Neural progenitor cell (in vitro differentiated cells): ENCODE measurements around the gene ADAMTS6.

Experiments used
- EZH2 ChIP-seq: fragments of 200-600 bp; sonication (generic); IDR thresholded peaks from 2 replicates; pipeline ENCODE4 v1.6.1; 2017; ENCODE audit warnings: antibody characterized with exemption, mild to moderate bottlenecking, moderate library complexity
- TF ChIP-seq, protein P1 (sequence below): fragments of 200-600 bp; sonication (generic); IDR thresholded peaks from 2 replicates; pipeline ENCODE4 v1.5.1; 2017; ENCODE audit warnings: antibody characterized with exemption, mild to moderate bottlenecking

GRCh38 chr5:65198456-65199120, 283.1 kb downstream of the ADAMTS6 start:
- TF ChIP-seq, protein P1, sequence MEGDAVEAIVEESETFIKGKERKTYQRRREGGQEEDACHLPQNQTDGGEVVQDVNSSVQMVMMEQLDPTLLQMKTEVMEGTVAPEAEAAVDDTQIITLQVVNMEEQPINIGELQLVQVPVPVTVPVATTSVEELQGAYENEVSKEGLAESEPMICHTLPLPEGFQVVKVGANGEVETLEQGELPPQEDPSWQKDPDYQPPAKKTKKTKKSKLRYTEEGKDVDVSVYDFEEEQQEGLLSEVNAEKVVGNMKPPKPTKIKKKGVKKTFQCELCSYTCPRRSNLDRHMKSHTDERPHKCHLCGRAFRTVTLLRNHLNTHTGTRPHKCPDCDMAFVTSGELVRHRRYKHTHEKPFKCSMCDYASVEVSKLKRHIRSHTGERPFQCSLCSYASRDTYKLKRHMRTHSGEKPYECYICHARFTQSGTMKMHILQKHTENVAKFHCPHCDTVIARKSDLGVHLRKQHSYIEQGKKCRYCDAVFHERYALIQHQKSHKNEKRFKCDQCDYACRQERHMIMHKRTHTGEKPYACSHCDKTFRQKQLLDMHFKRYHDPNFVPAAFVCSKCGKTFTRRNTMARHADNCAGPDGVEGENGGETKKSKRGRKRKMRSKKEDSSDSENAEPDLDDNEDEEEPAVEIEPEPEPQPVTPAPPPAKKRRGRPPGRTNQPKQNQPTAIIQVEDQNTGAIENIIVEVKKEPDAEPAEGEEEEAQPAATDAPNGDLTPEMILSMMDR = no peak
- TF ChIP-seq EZH2 = no peak
